GM19238 (cell line): ENCODE results near the gene TEAD3.

Experiments used
- DNase-seq: peaks from one replicate; pipeline ENCODE4 v3.0.0; 2011; ENCODE audit warnings: low spot score; ENCODE audit not compliant: insufficient read length

Gene TEAD3

GRCh38 chr6:35492258-35492973, 4.5 kb downstream of the TEAD3 start:
- no peak for DNase-seq

- no peak for DNase-seq
These were observed 5.2 kb downstream of the TEAD3 start for GRCh38 chr6:35491558-35492257.

GRCh38 chr6:35490821-35491557, 5.9 kb downstream of the TEAD3 start:
- no peak for DNase-seq

- no peak for DNase-seq
These were observed 6.7 kb downstream of the TEAD3 start for GRCh38 chr6:35489995-35490791.

- DNase-seq: no peak
These were observed 7.8 kb downstream of the TEAD3 start for GRCh38 chr6:35489066-35489465.

GRCh38 chr6:35488517-35488862, 8.4 kb downstream of the TEAD3 start:
- no peak for DNase-seq

GRCh38 chr6:35487658-35488516, 9.0 kb downstream of the TEAD3 start:
- no peak for DNase-seq

- DNase-seq: no peak
These were observed 10.6 kb downstream of the TEAD3 start for GRCh38 chr6:35486005-35486925.

GRCh38 chr6:35485402-35485877, 11.4 kb downstream of the TEAD3 start:
- no peak for DNase-seq

GRCh38 chr6:35484921-35485392, 11.9 kb downstream of the TEAD3 start:
- DNase-seq: no peak

- DNase-seq: no peak
These were observed 12.8 kb downstream of the TEAD3 start for GRCh38 chr6:35483893-35484645.

- DNase-seq: no peak
These were observed 13.4 kb downstream of the TEAD3 start for GRCh38 chr6:35483490-35483889.

GRCh38 chr6:35483062-35483461, 13.8 kb downstream of the TEAD3 start:
- no peak for DNase-seq

- no peak for DNase-seq
These were observed 15.7 kb downstream of the TEAD3 start for GRCh38 chr6:35481226-35481625.

- DNase-seq: no peak
These were observed 16.7 kb downstream of the TEAD3 start for GRCh38 chr6:35480176-35480575.

- DNase-seq: no peak
These were observed 18.6 kb downstream of the TEAD3 start for GRCh38 chr6:35478259-35478658.

GRCh38 chr6:35477551-35478179, 19.2 kb downstream of the TEAD3 start:
- no peak for DNase-seq

GRCh38 chr6:35477028-35477427, 19.9 kb downstream of the TEAD3 start:
- DNase-seq: no peak
